AG09319 (cell line): ENCODE measurements around the gene TRAK1.

Source experiments
- DNase-seq: peaks from one replicate; pipeline ENCODE4 v3.0.0-alpha.2; 2010; ENCODE audit warnings: low read depth; ENCODE audit errors: extremely low read depth
- TF ChIP-seq, protein P1 (sequence below): IDR thresholded peaks from 2 replicates; pipeline ENCODE4 v1.5.1; 2011; ENCODE audit warnings: low read depth, mild to moderate bottlenecking, inconsistent platforms, low read length, moderate library complexity

Gene TRAK1

DNA sequence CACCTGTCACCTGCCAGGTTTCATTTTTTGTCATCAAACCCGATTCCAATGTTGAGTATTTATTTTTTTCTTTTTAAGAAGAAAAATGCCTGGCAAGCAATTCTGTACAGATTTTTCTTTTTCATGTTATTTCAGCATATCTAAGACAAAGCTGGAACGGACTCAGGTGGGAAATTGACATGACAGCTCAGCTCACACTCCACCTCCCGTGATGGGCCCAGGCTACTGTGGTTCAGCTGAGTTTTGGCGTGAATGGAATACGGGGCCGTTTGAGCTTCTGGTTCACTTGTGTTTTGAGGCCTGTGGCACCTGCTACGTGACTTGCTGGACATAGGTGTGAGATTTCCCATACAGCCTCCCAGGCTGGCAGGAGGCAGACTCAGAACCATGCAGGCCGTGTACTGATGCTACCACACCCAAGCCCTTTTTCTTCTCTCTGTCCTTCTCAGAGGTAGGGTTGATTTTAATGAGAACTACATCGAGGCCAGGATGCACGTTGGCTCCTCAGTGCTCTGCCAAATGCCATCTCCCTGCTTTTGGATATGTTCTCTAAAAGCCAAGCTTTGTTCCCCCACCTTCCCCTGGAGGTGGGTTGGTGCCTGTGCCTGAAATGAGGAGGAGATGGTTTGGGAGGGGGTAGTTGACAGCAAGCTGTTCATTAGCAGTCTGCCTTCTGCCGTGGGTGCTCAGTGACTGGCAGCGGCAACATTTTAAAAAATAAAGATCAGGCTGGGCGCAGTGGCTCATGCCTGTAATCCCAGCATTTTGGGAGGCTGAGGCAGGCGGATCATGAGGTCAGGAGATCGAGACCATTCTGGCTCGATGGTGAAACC, 48.7 kb downstream of the TRAK1 start:
- DNase-seq: no peak
- TF ChIP-seq, protein P1, sequence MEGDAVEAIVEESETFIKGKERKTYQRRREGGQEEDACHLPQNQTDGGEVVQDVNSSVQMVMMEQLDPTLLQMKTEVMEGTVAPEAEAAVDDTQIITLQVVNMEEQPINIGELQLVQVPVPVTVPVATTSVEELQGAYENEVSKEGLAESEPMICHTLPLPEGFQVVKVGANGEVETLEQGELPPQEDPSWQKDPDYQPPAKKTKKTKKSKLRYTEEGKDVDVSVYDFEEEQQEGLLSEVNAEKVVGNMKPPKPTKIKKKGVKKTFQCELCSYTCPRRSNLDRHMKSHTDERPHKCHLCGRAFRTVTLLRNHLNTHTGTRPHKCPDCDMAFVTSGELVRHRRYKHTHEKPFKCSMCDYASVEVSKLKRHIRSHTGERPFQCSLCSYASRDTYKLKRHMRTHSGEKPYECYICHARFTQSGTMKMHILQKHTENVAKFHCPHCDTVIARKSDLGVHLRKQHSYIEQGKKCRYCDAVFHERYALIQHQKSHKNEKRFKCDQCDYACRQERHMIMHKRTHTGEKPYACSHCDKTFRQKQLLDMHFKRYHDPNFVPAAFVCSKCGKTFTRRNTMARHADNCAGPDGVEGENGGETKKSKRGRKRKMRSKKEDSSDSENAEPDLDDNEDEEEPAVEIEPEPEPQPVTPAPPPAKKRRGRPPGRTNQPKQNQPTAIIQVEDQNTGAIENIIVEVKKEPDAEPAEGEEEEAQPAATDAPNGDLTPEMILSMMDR: no peak

DNA sequence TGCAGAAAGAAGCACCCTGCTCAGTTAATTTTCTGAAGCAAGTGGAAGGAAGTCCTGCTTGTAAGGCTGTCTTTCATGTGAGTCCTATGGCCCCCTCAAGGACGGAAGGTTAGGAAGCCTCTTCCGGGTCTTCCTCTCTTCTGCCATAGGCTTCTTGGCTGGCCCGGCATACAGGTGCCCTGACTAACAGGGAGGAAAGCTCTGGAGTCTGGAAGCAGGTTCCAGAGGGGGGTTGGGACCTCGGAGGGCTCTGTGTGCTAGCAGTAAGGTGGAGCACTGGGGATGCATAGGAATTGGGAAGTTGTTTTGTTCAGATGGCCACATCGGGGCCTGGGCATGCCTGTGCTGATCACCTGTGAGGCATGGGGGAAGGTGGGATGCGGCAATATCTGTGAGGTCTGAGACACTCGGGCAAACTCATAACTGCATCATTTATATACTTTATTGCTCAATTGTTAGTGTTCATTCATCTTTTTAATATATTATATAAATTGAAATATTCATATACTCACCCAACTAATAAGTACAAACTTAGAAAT, 49.6 kb downstream of the TRAK1 start:
- DNase-seq: no peak
- TF ChIP-seq, protein P1: no peak

DNA sequence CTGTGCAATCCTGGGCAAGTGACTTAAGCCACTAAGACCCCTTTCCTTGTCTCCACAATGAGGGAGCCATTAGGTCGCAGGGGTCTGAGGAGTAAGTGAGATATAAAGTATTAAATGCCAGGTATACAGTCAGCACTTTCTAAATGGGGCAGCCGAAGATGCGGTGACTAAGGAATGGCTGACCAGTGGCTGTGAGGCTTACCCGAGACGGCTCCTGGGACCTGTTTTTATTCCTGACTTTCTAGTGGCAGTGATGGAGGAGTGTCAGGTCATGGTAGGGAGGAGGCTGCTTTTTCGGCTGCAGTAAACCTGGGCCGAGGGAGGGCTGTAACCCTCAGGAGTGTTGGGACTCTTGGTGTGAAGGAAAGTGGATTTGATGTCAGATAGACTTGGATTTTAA, 52.3 kb downstream of the TRAK1 start:
- TF ChIP-seq, protein P1: no peak
- no peak for DNase-seq

GRCh38 chr3:42144209-42144608, 53.1 kb downstream of the TRAK1 start:
- DNase-seq: no peak
- TF ChIP-seq, protein P1: no peak

DNA sequence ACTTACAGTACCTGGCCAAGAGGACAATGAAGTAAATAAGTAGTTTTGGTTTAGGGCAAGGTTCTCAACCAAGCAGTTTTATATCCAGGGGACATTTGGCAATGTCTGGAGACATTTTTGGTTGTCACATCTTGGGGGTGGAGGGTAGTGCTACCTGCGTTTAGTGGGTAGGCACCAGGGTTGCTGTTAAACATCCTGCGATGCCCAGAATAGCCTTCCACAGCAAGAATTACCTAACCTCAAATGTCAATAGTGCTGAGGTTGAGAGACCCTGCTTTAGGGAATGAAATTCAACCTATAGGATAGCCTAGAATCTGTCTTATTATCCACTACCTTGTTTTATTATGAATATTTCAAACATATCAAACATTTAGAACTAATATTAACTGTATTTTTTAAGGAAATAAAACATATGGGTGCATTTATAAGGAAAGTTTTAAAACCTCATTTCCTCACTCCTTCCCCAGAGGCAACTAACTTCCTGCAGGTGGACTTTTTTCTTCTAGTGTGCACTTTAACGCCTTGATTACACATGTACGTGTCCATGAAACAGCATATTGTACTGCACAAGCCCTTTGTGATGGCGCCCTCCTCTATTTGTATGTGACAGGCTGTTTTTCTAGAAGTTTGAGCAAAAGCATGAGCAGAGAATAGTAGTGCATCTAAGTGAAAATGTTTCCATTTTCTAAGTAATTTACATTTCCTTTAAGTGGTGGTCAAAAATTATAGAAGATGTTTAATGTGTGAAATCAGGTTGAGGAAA, 57.1 kb downstream of the TRAK1 start:
- TF ChIP-seq, protein P1: no peak
- DNase-seq: no peak

GRCh38 chr3:42148982-42149432, 57.9 kb downstream of the TRAK1 start:
- TF ChIP-seq, protein P1: no peak
- peak; percentile 54 for DNase-seq

DNA sequence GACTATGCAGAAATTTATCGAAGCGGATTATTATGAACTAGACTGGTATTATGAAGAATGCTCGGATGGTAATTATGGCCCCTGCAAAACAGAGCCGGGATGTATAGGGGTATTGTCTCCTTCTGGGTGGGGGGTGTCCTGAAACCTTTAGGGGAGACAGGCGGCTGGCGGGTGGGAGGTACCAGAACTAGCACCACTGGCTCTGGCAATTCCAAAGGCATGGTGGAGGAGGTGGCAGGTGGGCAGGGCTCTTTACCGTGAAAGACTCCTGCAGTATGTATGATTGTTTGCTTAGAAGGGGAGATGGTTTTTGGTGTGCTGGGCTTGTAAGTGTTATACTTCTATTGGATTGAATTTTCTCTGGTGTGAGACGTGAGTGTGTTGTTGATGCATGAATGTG, 58.4 kb downstream of the TRAK1 start:
- no peak for DNase-seq
- TF ChIP-seq, protein P1: no peak
